ENCODE results near the gene BHLHE41. TPM values are rescaled to one million over a fixed set of nuclear protein-coding genes. Genes with fewer than 3 reads are reported as not detected.

The BHLHE41 gene
- polyA plus RNA-seq, 10 donors, result 2.5 to 10.6 (median 4.5) TPM

DNA sequence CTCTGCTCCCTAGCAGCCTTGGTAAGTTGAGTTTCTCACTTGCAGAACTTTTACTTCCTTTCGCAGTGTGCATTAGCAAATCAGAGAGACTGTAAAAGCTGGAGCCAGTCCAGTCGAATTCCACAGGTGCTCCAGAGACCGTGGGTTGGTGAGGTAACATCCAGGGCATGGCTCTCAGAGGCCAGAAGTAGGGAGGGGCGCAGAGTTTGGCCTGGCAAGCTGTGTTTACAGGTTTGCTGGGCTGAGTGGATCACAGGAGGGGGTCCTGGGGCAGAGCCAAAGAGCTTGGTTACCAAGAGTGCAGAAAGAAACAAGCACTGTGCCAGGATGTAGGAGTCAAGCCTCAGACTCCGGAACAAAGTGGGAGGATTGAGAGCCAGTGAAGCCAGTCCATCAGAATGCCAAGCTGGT lies 10.2 kb upstream of the BHLHE41 start:
- no peak for DNase-seq

GRCh38 chr12:26134540-26134939 lies 9.7 kb upstream of the BHLHE41 start:
- no peak for DNase-seq

GRCh38 chr12:26133521-26133920 lies 8.7 kb upstream of the BHLHE41 start:
- no peak for DNase-seq

DNA sequence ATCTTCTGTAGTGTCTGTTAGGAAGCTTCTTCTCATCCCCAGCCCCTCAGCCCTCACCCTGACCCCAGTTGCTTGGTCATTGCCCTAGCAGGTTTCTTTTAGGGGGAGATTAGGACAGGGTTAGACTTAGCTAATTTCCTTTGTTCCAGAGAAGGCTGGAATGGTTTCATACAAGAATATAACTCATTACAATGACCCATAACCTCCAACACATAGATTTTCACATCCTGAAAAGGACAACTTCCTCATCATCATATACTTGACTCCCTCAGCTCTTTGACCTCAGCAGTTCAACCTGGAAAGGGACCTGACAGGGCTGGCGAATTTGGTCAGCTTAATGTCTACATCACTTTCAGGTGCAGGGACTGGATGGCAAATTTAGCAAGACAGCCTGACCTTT lies 8.0 kb upstream of the BHLHE41 start:
- no peak for DNase-seq

DNA sequence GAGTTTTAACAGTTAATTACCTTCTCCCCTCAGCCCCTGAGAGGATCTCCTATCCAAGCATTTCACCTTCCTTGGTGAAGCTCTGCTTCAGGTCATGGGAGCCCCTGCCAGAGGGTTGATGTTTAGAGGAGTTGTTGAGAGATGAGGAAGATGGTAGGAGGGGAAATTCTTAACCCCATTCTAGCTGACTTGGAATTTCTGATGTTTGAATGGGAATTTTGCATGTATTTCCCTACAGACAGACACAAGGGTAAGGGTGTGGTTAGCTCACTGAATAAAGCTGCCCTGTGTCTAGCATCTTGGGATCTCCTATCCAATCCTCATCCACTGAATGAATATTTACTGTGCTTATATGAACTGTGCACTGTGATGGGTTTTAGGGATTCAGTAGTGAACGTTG lies 7.1 kb upstream of the BHLHE41 start:
- no peak for DNase-seq

DNA sequence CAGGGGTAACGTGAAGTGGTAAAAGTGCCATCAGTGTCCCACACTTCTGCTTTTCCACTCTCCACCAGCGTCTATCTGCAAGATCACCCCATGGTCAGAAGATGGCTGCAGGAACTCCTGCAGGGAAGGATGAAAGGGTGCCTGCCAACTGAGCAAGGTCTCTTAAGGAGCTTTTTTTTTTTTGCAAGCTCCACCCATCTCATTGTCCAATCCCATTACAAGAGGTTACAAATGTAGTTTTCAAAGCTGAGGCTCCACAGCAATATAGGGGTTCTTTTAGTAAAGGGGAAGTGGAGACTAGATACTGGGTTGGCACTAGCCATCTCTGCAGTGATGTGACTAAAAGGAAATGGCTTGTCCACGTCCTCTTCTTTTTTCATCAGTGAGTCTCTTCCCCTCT lies 5.9 kb upstream of the BHLHE41 start:
- DNase-seq, result no peak

GRCh38 chr12:26128168-26128567 lies 3.3 kb upstream of the BHLHE41 start:
- no peak for DNase-seq

- no peak for DNase-seq
Observed at GRCh38 chr12:26127404-26127803, 2.6 kb upstream of the BHLHE41 start.

DNA sequence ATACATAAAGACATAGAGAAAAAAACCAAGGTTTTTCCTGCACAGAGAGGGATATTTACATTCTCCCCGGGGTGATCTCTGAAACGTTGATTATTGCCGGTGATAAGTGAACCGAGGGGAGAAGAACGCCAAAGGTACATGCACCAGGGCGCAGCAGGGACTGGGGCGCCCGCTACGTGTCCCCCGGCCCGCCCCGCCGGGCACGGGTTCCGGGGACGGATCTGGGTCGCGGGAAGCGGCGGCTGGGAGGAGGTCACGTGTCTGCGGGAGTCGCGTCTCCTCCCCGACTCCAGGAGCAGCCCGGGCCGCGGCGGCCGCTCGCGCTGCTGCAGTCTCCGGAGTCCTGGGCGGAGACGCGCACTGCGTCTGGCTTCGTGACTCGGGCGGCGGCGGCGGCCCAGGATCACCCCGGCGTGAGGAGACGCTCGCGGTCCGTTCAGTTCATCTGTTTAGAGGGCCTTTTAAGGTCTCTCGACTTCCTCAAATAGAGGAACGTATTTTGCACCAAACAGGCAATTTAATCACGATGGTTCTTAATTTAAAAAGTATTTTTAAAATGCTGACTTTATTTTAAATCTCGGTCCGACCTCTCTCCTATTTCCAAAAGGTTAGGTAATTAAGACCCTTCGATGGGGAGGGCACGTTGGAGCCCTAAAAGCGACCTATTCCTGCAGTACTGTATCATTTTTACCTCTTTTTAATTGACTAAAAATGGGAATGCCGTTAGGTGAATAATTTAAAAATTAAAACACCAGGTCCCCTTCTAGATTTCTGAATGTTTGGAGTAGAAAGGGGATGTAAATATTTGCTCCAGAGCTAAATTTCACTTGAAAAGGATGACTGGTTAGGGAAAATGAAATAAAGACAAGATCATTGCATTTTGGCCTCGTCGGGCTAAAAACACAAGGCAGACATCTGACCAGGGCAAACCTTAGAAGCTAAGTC lies 1.8 kb upstream of the BHLHE41 start:
- DNase-seq, result peak; percentile 85 to 92 (median 86)

DNA sequence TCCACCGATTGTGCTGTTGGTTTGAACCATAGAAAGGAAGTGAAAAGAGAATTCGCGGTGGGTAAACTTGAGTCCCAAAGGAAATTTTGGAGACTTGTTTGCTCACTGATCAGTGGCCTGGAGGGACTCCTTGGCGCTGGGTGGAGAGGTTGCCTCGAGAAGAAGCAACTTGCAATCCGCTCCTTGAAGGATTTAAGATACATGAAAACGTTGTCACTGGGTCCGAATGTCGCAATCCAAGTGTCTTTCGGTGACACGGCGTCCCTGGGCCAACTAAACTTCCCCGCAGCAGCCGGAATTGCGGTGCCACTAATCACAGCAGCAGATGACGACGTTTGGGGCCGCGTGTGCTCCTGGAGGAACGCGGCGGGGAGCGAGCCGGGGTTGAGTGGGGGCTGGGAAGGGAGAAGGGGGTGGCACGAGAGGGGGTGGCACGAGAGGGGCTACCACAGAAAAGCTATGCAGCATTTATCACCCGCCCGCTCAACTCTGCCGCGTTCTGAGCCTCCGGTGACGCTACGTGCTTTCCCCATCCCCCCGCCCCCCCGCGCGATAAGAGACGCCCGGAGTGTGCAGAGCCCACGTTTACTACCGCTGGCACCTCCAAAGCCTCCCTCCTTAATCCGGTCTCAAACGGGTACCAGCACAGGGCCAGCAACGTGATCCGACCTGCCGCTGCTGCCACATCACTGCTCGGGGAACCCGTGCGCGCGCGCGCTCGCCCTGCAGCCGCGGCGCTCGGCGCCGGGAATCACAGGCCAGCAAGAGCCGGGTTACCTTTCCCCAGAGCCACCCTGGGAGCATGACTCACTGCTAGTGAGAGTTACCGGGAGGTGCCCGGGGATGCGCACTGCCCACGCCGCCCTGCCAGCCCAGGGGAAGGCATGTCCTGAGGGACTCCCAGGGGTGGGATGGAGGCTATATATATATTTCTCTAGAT lies 833 bp upstream of the BHLHE41 start:
- DNase-seq, result peak; percentile 63 to 88 (median 74)

DNA sequence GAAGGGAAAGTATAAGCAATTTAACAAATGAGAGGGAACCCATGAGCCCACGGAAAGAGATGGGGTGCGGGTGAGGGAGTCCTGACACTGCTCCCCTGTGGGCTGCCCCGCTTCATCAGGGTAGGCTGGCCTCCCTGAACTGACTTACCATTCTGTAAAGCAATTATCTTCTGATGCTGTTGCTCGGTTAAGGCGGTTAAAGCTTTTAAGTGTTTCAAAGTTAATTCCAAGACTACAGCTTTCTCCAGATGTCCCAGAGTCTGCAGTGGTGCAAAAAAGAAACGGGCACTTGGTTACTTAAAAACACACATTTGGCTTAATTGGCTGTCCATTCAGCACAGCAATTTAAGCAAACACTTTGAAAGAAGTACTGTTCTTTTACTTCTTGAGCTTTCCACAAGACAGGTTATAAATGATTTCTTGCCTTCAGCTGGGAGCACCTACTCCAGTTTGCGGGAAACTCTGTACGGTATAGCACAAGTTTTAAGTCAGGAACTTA lies 1.3 kb downstream of the BHLHE41 start:
- DNase-seq, result peak in 1 of 3 donors; percentile 59

- DNase-seq, result peak; percentile 62 to 85 (median 66)
Observed at GRCh38 chr12:26122681-26123481, 2.0 kb downstream of the BHLHE41 start.

DNA sequence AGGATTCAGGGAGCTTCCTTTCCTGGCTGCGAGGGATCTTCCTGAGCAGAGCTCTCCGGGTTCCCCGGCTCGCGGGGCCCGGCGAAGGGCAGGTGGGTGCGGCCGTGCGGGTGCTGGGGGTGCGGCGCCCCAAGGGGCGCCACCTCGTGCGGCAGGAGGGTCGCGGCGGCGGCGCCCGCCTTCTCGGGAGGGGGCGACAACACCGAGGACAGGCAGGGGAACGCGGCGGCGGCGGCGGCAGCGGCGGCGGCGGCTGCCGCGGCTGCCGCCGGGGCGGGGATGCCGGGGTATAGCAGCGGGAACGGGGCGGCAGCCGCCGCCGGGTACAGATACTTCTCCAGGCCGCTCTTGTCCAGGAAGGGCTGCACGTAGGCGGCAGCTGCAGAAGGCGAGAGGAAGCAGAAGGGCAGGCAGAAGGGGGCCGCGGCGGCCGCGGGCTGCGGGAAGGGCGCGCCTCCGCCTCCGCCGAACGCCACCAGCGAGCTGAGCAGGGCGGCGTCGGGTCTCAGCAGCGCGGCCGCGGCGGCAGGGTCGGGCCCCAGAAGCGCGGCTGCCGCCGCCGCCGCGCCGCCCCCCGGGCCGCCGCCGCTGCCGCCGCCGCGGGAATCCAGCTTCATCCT lies 2.7 kb downstream of the BHLHE41 start:
- no peak for DNase-seq

DNA sequence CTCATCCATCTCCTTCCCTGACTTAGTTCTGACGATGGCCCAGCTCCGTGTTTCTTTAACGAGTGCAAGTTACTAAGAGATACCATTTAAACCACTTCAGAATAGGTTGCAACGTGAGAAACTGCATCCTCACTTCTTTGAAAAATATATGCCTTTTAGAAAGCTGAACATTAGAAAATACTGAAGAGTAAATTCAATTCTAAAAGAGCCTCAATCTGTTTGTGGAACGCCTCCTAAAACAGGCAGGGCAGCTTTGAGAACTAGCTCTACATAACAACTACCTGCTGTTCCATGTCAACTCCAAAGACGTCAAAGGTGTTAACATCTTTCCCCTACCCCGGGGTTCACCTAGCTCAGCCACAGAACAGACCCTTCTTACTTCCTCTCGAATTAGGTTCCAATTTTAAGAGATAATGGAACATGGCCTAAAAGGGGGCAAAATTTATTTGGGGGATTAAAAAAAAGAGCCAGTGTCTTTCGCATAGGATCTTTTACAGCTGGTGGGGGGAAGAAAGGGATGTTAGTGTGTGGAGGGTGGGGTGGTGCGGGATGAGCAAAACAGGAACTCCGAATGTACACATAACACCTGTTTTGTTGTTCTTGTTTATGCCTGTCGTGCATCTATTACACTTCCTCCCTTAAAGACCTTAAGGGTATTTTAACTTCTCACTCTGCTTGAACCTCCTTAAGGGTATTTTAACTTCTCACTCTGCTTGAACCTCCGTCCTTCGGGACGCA lies 3.3 kb downstream of the BHLHE41 start:
- DNase-seq, result no peak

DNA sequence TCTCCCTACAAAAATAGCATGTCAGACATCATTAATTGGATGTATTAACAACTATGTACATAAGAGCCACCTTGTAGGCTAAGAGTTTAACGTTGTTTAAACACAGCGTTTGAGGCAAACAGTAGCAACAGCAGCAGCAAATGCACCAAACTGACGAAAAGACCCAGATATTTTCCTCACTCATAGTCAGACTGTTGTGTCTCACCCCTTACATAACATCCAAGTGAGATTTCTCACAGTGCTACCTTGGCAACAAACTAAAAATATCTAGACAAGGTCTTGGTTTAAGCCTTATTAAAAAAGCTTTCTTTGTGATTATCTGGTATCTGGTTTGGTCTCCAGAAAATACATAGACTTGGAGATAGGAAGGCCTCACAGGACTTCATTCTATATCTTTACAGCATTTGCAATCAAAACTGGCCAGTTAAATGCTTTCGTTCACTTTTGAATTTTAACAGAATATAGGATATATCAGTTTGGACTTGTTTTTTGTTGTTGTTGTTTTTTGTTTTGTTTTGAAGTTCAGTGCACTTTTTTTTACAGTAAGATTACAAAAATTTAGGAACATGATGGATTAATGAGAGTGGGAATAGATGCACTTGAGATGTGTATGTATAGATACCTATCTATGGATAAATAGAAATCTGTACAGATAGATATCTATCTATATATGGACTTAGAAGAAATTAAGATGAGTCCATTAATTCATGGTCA lies 4.1 kb downstream of the BHLHE41 start:
- DNase-seq, result no peak

DNA sequence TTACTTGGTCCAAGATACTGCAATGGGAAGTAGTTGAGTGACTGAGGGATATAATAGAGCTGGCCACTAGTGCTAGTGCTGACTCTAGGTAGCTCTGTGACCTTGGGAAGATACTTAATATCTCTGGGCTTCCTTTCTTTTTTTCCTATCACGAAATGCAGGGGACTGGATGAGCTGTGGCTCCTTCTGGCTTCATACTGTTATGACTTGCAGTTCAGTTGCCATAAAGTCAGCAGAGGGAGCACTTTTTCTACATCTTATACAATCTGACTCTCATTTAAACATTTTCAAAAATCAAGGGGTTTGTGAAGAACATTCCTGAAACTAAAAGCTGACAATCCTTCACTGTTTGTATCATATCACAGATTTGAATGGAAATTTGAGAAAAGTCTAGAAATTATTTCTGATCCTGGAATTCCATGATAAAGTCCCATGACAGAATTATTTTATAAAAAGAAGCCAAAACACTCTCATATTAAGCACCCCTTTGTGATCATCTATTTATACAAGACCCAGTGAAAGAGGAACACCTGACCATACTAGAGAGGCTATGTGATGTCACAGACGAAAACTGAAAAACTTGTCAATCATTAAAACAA lies 5.3 kb downstream of the BHLHE41 start:
- DNase-seq, result peak; percentile 66 to 81 (median 68)

DNA sequence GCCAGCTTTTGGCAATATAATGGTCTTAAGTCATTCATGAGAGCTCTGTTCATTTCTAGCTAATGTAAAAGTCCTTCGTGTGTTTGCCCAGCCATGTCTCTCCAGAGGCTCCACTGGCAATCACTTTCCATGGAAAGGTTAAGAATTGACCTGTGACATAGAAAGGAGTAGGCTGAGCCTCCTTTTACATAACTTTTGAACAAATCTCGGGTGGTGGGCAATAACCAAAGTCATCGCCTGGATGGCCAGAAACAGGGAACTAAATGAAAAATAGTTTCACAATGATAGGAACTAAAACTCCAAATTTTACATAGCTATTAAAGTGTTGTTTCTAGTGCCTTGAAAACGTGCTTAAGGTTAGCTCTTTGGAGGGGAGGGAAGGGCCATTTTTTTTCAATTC lies 6.5 kb downstream of the BHLHE41 start:
- DNase-seq, result no peak

DNA sequence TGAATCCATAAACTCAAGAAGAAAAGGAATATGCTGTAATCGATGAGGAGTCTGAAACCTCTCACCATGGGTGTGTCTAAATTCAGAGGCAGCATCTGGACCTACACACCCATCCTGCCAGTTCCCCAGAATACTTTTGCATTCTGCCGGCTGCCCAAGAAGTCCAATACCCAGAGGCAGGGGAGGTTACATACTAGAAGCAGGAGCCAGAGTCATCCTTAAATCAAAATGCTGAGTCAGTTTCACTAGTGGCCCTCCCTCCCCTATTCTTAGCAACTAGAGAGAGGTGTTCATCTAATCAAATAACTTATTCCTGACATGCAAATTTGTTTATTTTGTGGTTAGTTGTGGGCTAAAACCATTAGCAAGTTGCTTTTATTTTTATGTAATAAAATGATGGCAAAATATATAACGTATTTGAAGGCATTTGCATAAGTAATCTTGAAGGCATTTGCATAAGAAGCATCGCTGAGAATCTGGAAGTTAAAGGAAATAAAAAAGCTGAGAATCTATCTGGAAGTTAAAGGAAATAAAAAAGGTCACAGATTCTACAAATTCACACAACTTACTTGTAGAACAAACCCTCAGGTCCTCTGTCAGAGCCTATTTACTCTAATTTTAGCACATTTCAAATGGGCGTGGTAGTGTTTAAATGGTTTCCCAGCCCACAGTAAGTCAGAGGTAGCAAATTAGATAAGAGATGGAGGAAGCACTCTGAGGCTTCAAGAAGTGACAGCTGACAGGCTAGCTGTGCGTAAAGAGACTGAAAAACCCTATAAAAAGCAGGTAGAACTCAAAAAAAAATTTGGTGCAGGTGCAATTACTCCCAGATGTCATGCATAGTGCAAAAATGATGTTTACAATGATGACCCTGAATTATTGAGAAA lies 7.8 kb downstream of the BHLHE41 start:
- no peak for DNase-seq

Measured in muscle of back (tissue), 11 donors.